SK-N-SH (cell line): ENCODE measurements around the gene BTBD10. TPM values are rescaled to one million over a fixed set of nuclear protein-coding genes. Genes with fewer than 3 reads are reported as not detected.

Source experiments
- CTCF ChIA-PET: fragments of 300-600, 350-600 bp; formaldehyde crosslinking; extraction: SDS; loops from one replicate; lab custom pipeline; 2021; lab: Yijun Ruan, JAX
- POLR2A ChIA-PET: fragments of 350-600 bp; sonication (Branson Sonifier 250); formaldehyde crosslinking; extraction: SDS; loops from one replicate; lab custom pipeline; 2020; ENCODE audit warnings: antibody characterized with exemption, inconsistent platforms; lab: Yijun Ruan, JAX
- DNase-seq: peaks from one replicate; pipeline ENCODE4 v3.0.0; 2012
- H2AFZ ChIP-seq: fragments of 200-600 bp; sonication (generic); 2 replicates; pipeline ENCODE4 v1.8.1; 2016; ENCODE audit warnings: antibody characterized with exemption, mild to moderate bottlenecking, low read depth
- H3F3A ChIP-seq: fragments of 200-600 bp; sonication (generic); replicated peaks from 2 replicates; pipeline ENCODE3; 2016; ENCODE audit warnings: antibody characterized with exemption, mild to moderate bottlenecking; ENCODE audit not compliant: insufficient read depth
- H3K27ac ChIP-seq, 2 experiments: fragments of 200-500 bp in 1 of 2; fragments of 200-600 bp in 1 of 2; sonication (Bioruptor generic) in 1 of 2; sonication (generic), shearing (Covaris generic) in 1 of 2; 2 replicates each; pipeline versions ENCODE4 v1.5.1 to v1.6.1; 2014 to 2016; ENCODE audit warnings: low read depth in 2 of 2, inconsistent platforms in 1 of 2, low read length in 1 of 2, mild to moderate bottlenecking in 1 of 2, mixed read lengths in 1 of 2
- H3K27me3 ChIP-seq: fragments of 200-600 bp; sonication (generic), shearing (Covaris generic); 2 replicates; pipeline ENCODE4 v1.6.1; 2016; ENCODE audit warnings: mixed run types; ENCODE audit not compliant: insufficient read depth
- H3K36me3 ChIP-seq, 2 experiments: fragments of 200-500 bp in 1 of 2; fragments of 200-600 bp in 1 of 2; sonication (Bioruptor generic) in 1 of 2; sonication (generic) in 1 of 2; replicated peaks in 1 of 2; 2 replicates each; pipeline versions ENCODE3 to v1.5.1; 2014 to 2016; ENCODE audit warnings: low read length in 1 of 2, mild to moderate bottlenecking in 1 of 2; ENCODE audit not compliant: insufficient read depth in 2 of 2, control insufficient read depth in 1 of 2
- H3K4me1 ChIP-seq, 2 experiments: fragments of 200-500 bp in 1 of 2; fragments of 200-600 bp in 1 of 2; sonication (Bioruptor generic) in 1 of 2; sonication (generic), shearing (Covaris generic) in 1 of 2; 2 replicates each; pipeline versions ENCODE4 v1.5.1 to v1.6.1; 2014 to 2016; ENCODE audit warnings: low read depth in 1 of 2, low read length in 1 of 2, mixed run types in 1 of 2; ENCODE audit not compliant: insufficient read depth in 2 of 2, control insufficient read depth in 1 of 2
- H3K4me2 ChIP-seq: fragments of 200-600 bp; sonication (generic), shearing (Covaris generic); 2 replicates; pipeline ENCODE4 v1.6.1; 2017; ENCODE audit warnings: mixed run types
- H3K4me3 ChIP-seq, 2 experiments: fragments of 200-500 bp in 1 of 2; fragments of 200-600 bp in 1 of 2; sonication (Bioruptor generic) in 1 of 2; sonication (generic), shearing (Covaris generic) in 1 of 2; 2 replicates each; pipeline versions ENCODE4 v1.5.1 to v1.8.1; 2014 to 2016; ENCODE audit warnings: low read depth in 2 of 2, inconsistent platforms in 1 of 2, low read length in 1 of 2, mild to moderate bottlenecking in 1 of 2, mixed read lengths in 1 of 2, moderate library complexity in 1 of 2
- H3K79me2 ChIP-seq: fragments of 200-600 bp; sonication (generic); 2 replicates; pipeline ENCODE4 v1.8.1; 2017; ENCODE audit warnings: mild to moderate bottlenecking; ENCODE audit not compliant: insufficient read depth
- H3K9ac ChIP-seq: fragments of 200-600 bp; sonication (generic); 2 replicates; pipeline ENCODE4 v1.6.1; 2017; ENCODE audit warnings: mixed run types
- H3K9me2 ChIP-seq: fragments of 200-600 bp; sonication (generic); 2 replicates; pipeline ENCODE4 v1.6.1; 2017; ENCODE audit warnings: mixed run types
- H3K9me3 ChIP-seq: fragments of 200-600 bp; sonication (generic); 2 replicates; pipeline ENCODE4 v1.6.1; 2017; ENCODE audit warnings: mixed run types, mild to moderate bottlenecking, moderate library complexity
- H4K20me1 ChIP-seq: fragments of 200-600 bp; sonication (generic); 2 replicates; pipeline ENCODE4 v1.6.1; 2017; ENCODE audit warnings: mild to moderate bottlenecking, mixed run types; ENCODE audit not compliant: insufficient read depth
- CHD2 ChIP-seq: fragments of 150-350 bp; IDR thresholded peaks from 2 replicates; pipeline ENCODE4 v1.6.1; 2018; ENCODE audit warnings: low read length; ENCODE audit not compliant: partially characterized antibody
- ELF1 ChIP-seq: IDR thresholded peaks from 2 replicates; pipeline ENCODE4 v1.4.0; 2012
- EP300 ChIP-seq, 2 experiments: IDR thresholded peaks; 2 replicates each; pipeline versions ENCODE4 v1.4.0 to v1.6.1; 2012; ENCODE audit warnings: borderline replicate concordance in 1 of 2, low read depth in 1 of 2, low read length in 1 of 2
- EZH2phosphoT487 ChIP-seq: fragments of 200-600 bp; sonication (generic); IDR thresholded peaks from 2 replicates; pipeline ENCODE4 v1.6.1; 2017; ENCODE audit warnings: low read depth, mixed run types, mild to moderate bottlenecking, antibody characterized with exemption, moderate library complexity, borderline replicate concordance
- FOSL2 ChIP-seq: IDR thresholded peaks from 2 replicates; pipeline ENCODE4 v1.4.0; 2012; ENCODE audit warnings: low read depth, mild to moderate bottlenecking, moderate library complexity, borderline replicate concordance
- FOXJ3 ChIP-seq: sonication (generic); formaldehyde crosslinking; IDR thresholded peaks from 2 replicates; pipeline ENCODE4 v1.5.1; 2020; ENCODE audit warnings: mild to moderate bottlenecking, missing genetic modification reagents
- FOXM1 ChIP-seq: IDR thresholded peaks from 2 replicates; pipeline ENCODE4 v1.4.0; 2012; ENCODE audit warnings: low read depth, mild to moderate bottlenecking
- GATA2 ChIP-seq: sonication (generic); formaldehyde crosslinking; IDR thresholded peaks from 2 replicates; pipeline ENCODE4 v1.5.0; 2020; ENCODE audit warnings: mild to moderate bottlenecking, missing genetic modification reagents
- MXI1 ChIP-seq: IDR thresholded peaks from 2 replicates; pipeline ENCODE4 v1.6.1; 2012; ENCODE audit warnings: mild to moderate bottlenecking, low read depth, low read length, improper control_type of control experiment
- NFIC ChIP-seq: IDR thresholded peaks from 2 replicates; pipeline ENCODE4 v1.4.0; 2012; ENCODE audit warnings: borderline replicate concordance
- NRF1 ChIP-seq: IDR thresholded peaks from 2 replicates; pipeline ENCODE4 v1.6.1; 2012; ENCODE audit warnings: low read depth, mild to moderate bottlenecking, low read length
- POLR2AphosphoS5 ChIP-seq: IDR thresholded peaks from 2 replicates; pipeline ENCODE4 v1.6.1; 2012; ENCODE audit warnings: low read depth, low read length
- RCOR1 ChIP-seq: fragments of 150-350 bp; IDR thresholded peaks from 2 replicates; pipeline ENCODE4 v1.6.1; 2017; ENCODE audit warnings: antibody characterized with exemption, low read length
- TEAD4 ChIP-seq: IDR thresholded peaks from 2 replicates; pipeline ENCODE4 v1.4.0; 2012; ENCODE audit warnings: mild to moderate bottlenecking, borderline replicate concordance; ENCODE audit not compliant: insufficient read depth
- WGBS: methylation state at CpG from one replicate; pipeline ENCODE4 v1.1.6; 2017; ENCODE audit warnings: low lambda C conversion rate; 5-methylcytosine and 5-hydroxymethylcytosine counted together
- polyA plus RNA-seq, 3 experiments: library from polyadenylated mRNA; depleted of rRNA; stranded (reverse); fragments of >200 nt; gene quantifications; 2 replicates each; pipeline ENCODE4 v1.2.3, GENCODE V29; 2012
- TF ChIP-seq, protein P1 (sequence below): fragments of 150-350 bp; IDR thresholded peaks from 2 replicates; pipeline ENCODE4 v1.6.1; 2016; ENCODE audit warnings: mild to moderate bottlenecking, low read depth, low read length
- TF ChIP-seq, protein P2 (sequence below): fragments of 200-600 bp; sonication (generic); IDR thresholded peaks from 2 replicates; pipeline ENCODE4 v1.6.1; 2017; ENCODE audit warnings: antibody characterized with exemption, mild to moderate bottlenecking, moderate library complexity
- TF ChIP-seq, protein P3 (sequence below): IDR thresholded peaks from 2 replicates; pipeline ENCODE4; 2012
- TF ChIP-seq, protein P4 (sequence below): IDR thresholded peaks from 2 replicates; pipeline ENCODE4 v1.6.1; 2012; ENCODE audit warnings: mild to moderate bottlenecking, low read depth, low read length, moderate library complexity
- TF ChIP-seq, protein P5 (sequence below): IDR thresholded peaks from 2 replicates; pipeline ENCODE4 v1.4.0; 2012; ENCODE audit warnings: low read depth, borderline replicate concordance
- TF ChIP-seq, protein P6 (sequence below): IDR thresholded peaks from 2 replicates; pipeline ENCODE4 v1.4.0; 2012; ENCODE audit warnings: low read depth, borderline replicate concordance

The BTBD10 gene
- polyA plus RNA-seq, 1 of the 3 experiments (the other 2 are of a cell fraction), result 23.0 TPM

DNA sequence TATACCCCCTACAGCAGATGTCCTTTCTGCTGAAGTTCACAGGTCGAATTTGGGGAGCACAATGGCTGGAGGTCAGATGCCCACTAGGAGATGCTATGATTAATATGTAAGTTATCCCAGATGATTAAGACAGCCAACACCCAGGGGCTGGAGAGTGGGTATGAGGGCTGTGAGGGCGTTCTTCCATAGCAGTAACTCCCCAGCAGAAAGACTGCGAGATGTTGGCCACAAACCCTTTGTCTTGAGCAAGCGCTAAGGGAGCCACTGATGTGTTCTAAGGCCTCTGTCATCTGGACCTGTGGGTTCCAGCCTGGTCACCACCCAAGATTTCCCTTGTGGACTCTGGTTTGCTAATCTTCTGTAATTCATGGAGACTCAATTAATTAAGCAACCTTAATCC lies 107.8 kb downstream of the BTBD10 start:
- H4K20me1 ChIP-seq, result no peaks in the 10 kb centered on the region
- DNase-seq, result no peak
- no peak overlapping the region for H3K9ac ChIP-seq
- H3K9me3 ChIP-seq, result no peaks in the 10 kb centered on the region
- TF ChIP-seq MXI1 (no peak), EZH2phosphoT487 (no peak), CHD2 (no peak), FOSL2 (no peak), POLR2AphosphoS5 (no peak), EP300 (IDR thresholded peaks at IDR 0.05; ENCODE audit: borderline replicate concordance in 1 of 2, low read depth in 1 of 2, low read length in 1 of 2) (no peak), RCOR1 (no peak), ELF1 (no peak), FOXM1 (no peak), FOXJ3 (CRISPR knock-in tag) (no peak), GATA2 (no peak), TEAD4 (no peak), NRF1 (no peak), NFIC (no peak)
- TF ChIP-seq, protein P1, sequence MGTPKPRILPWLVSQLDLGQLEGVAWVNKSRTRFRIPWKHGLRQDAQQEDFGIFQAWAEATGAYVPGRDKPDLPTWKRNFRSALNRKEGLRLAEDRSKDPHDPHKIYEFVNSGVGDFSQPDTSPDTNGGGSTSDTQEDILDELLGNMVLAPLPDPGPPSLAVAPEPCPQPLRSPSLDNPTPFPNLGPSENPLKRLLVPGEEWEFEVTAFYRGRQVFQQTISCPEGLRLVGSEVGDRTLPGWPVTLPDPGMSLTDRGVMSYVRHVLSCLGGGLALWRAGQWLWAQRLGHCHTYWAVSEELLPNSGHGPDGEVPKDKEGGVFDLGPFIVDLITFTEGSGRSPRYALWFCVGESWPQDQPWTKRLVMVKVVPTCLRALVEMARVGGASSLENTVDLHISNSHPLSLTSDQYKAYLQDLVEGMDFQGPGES, result no peak
- TF ChIP-seq, protein P2, sequence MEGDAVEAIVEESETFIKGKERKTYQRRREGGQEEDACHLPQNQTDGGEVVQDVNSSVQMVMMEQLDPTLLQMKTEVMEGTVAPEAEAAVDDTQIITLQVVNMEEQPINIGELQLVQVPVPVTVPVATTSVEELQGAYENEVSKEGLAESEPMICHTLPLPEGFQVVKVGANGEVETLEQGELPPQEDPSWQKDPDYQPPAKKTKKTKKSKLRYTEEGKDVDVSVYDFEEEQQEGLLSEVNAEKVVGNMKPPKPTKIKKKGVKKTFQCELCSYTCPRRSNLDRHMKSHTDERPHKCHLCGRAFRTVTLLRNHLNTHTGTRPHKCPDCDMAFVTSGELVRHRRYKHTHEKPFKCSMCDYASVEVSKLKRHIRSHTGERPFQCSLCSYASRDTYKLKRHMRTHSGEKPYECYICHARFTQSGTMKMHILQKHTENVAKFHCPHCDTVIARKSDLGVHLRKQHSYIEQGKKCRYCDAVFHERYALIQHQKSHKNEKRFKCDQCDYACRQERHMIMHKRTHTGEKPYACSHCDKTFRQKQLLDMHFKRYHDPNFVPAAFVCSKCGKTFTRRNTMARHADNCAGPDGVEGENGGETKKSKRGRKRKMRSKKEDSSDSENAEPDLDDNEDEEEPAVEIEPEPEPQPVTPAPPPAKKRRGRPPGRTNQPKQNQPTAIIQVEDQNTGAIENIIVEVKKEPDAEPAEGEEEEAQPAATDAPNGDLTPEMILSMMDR, result no peak
- TF ChIP-seq, protein P3, sequence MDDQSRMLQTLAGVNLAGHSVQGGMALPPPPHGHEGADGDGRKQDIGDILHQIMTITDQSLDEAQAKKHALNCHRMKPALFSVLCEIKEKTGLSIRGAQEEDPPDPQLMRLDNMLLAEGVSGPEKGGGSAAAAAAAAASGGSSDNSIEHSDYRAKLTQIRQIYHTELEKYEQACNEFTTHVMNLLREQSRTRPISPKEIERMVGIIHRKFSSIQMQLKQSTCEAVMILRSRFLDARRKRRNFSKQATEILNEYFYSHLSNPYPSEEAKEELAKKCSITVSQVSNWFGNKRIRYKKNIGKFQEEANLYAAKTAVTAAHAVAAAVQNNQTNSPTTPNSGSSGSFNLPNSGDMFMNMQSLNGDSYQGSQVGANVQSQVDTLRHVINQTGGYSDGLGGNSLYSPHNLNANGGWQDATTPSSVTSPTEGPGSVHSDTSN, result no peak
- TF ChIP-seq, protein P4, sequence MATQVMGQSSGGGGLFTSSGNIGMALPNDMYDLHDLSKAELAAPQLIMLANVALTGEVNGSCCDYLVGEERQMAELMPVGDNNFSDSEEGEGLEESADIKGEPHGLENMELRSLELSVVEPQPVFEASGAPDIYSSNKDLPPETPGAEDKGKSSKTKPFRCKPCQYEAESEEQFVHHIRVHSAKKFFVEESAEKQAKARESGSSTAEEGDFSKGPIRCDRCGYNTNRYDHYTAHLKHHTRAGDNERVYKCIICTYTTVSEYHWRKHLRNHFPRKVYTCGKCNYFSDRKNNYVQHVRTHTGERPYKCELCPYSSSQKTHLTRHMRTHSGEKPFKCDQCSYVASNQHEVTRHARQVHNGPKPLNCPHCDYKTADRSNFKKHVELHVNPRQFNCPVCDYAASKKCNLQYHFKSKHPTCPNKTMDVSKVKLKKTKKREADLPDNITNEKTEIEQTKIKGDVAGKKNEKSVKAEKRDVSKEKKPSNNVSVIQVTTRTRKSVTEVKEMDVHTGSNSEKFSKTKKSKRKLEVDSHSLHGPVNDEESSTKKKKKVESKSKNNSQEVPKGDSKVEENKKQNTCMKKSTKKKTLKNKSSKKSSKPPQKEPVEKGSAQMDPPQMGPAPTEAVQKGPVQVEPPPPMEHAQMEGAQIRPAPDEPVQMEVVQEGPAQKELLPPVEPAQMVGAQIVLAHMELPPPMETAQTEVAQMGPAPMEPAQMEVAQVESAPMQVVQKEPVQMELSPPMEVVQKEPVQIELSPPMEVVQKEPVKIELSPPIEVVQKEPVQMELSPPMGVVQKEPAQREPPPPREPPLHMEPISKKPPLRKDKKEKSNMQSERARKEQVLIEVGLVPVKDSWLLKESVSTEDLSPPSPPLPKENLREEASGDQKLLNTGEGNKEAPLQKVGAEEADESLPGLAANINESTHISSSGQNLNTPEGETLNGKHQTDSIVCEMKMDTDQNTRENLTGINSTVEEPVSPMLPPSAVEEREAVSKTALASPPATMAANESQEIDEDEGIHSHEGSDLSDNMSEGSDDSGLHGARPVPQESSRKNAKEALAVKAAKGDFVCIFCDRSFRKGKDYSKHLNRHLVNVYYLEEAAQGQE, result no peak
- TF ChIP-seq, protein P5, sequence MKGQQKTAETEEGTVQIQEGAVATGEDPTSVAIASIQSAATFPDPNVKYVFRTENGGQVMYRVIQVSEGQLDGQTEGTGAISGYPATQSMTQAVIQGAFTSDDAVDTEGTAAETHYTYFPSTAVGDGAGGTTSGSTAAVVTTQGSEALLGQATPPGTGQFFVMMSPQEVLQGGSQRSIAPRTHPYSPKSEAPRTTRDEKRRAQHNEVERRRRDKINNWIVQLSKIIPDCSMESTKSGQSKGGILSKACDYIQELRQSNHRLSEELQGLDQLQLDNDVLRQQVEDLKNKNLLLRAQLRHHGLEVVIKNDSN, result no peak
- TF ChIP-seq, protein P6, sequence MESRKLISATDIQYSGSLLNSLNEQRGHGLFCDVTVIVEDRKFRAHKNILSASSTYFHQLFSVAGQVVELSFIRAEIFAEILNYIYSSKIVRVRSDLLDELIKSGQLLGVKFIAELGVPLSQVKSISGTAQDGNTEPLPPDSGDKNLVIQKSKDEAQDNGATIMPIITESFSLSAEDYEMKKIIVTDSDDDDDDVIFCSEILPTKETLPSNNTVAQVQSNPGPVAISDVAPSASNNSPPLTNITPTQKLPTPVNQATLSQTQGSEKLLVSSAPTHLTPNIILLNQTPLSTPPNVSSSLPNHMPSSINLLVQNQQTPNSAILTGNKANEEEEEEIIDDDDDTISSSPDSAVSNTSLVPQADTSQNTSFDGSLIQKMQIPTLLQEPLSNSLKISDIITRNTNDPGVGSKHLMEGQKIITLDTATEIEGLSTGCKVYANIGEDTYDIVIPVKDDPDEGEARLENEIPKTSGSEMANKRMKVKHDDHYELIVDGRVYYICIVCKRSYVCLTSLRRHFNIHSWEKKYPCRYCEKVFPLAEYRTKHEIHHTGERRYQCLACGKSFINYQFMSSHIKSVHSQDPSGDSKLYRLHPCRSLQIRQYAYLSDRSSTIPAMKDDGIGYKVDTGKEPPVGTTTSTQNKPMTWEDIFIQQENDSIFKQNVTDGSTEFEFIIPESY, result no peak
- H3K27ac ChIP-seq, result no peak overlapping the region
- H3K36me3 ChIP-seq, result peaks cover 4 to 17% of the 10 kb centered on the region in 2 experiments
- H3F3A ChIP-seq, result peaks cover 13% of the 10 kb centered on the region
- H3K4me1 ChIP-seq, result no peaks in the 10 kb centered on the region; a peak in 1 of 4 replicates
- CTCF ChIA-PET, result interaction anchor here (0.9 to 12.9 kb wide), 5 partner anchors 11 to 145 kb away, joined by 3 to 237 read pairs (median 8); no protein-coding TSS in a partner anchor
- no peak overlapping the region for H3K4me2 ChIP-seq
- 89% methylated on average over 4 of the region's 4 CpGs for WGBS
- H3K9me2 ChIP-seq, result no peaks in the 10 kb centered on the region
- POLR2A ChIA-PET, result no interaction called here
- H3K79me2 ChIP-seq, result no peaks in the 10 kb centered on the region
- H3K27me3 ChIP-seq, result no peaks in the 10 kb centered on the region
- H2AFZ ChIP-seq, result no peak overlapping the region
- H3K4me3 ChIP-seq, result no peak overlapping the region
